Measurements from ENCODE around the gene DOCK7. TPM values are rescaled to one million over a fixed set of nuclear protein-coding genes. Genes with fewer than 3 reads are reported as not detected.

DOCK7 gene
- polyA plus RNA-seq, 1 of the 3 experiments (the other 2 are of a cell fraction), result 27.6 TPM

DNA sequence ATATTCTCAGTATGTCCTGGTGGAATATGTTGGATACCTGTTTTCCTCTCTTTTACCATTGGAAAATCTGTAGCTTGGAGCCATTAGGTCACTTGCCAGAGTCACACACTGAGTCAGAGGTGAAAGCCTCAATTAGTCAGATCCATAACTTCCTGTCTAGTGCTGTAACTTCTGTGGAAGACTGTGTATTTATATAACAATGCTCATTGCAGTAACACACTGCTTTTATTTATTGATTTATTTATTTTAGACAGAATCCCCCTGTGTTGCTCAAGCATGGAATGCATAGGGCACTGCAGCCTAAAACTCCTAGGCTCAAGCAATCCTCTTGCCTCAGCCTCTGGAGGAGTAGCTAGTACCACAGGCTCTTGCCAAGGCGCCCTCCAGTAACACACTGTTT, 1.3 kb upstream of the DOCK7 start:
- no peak for DNase-seq

GRCh38 chr1:62688687-62689085, 500 bp upstream of the DOCK7 start:
- H3K27ac ChIP-seq (ENCODE audit: low read depth in 2 of 2, low read length in 1 of 2), result peak overlapping the region; percentile 68 to 88
- H3K4me3 ChIP-seq (ENCODE audit: low read depth in 2 of 2, low read length in 1 of 2), result peak overlapping the region; percentile 76 to 85
- peaks cover 0 to 4% of the 10 kb centered on the region in 2 experiments for H3K36me3 ChIP-seq (replicated peaks in 1 of 2; ENCODE audit: control insufficient read depth in 1 of 2, insufficient read depth in 2 of 2, low read length in 1 of 2)
- CTCF ChIA-PET, result interaction anchor here (1.2 to 1.4 kb wide), 2 partner anchors 58 to 181 kb away, joined by 3 read pairs; no protein-coding TSS in a partner anchor
- H3K4me2 ChIP-seq, result peak overlapping the region; percentile 78
- H3K9me2 ChIP-seq, result no peaks in the 10 kb centered on the region
- peak overlapping the region; percentile 90 for H3K9ac ChIP-seq
- 2% methylated on average over 10 of the region's 10 CpGs for WGBS (ENCODE audit: low lambda C conversion rate)
- peaks cover 25% of the 10 kb centered on the region for H4K20me1 ChIP-seq (ENCODE audit: insufficient read depth)
- H3K27me3 ChIP-seq (ENCODE audit: insufficient read depth), result no peaks in the 10 kb centered on the region
- no peaks in the 10 kb centered on the region for H3K9me3 ChIP-seq
- H3K79me2 ChIP-seq (ENCODE audit: insufficient read depth), result peaks cover 49% of the 10 kb centered on the region
- H3F3A ChIP-seq (replicated peaks; ENCODE audit: insufficient read depth), result peaks cover 29% of the 10 kb centered on the region
- H2AFZ ChIP-seq (ENCODE audit: low read depth), result peak overlapping the region; percentile 96
- peaks cover 29 to 35% of the 10 kb centered on the region in 2 experiments; a peak in 3 of 4 replicates for H3K4me1 ChIP-seq (ENCODE audit: control insufficient read depth in 1 of 2, insufficient read depth in 2 of 2, low read depth in 1 of 2, low read length in 1 of 2)
- POLR2A ChIA-PET, result interaction anchor here (0.6 kb wide), 1 partner anchor 92 kb away, joined by 5 read pairs; no protein-coding TSS in a partner anchor
- DNase-seq, result no peak
- TF ChIP-seq TCF12 (IDR thresholded peaks at IDR 0.05) (no peak), RAD21 (IDR thresholded peaks at IDR 0.05; ENCODE audit: low read length) (no peak), EZH2phosphoT487 (IDR thresholded peaks at IDR 0.05; ENCODE audit: borderline replicate concordance, low read depth) (no peak), RFX5 (IDR thresholded peaks at IDR 0.05; ENCODE audit: low read length) (no peak), TEAD4 (IDR thresholded peaks at IDR 0.05; ENCODE audit: borderline replicate concordance, insufficient read depth) (no peak), ELF1 (IDR thresholded peaks at IDR 0.05) (no peak), FOSL2 (IDR thresholded peaks at IDR 0.05; ENCODE audit: borderline replicate concordance, low read depth) (no peak), GABPA (IDR thresholded peaks at IDR 0.05; ENCODE audit: low read depth) (no peak), RXRA (IDR thresholded peaks at IDR 0.05; ENCODE audit: borderline replicate concordance, low read depth) (no peak), YY1 (IDR thresholded peaks at IDR 0.05; ENCODE audit: low read depth) (no peak)
- TF ChIP-seq, protein P1, sequence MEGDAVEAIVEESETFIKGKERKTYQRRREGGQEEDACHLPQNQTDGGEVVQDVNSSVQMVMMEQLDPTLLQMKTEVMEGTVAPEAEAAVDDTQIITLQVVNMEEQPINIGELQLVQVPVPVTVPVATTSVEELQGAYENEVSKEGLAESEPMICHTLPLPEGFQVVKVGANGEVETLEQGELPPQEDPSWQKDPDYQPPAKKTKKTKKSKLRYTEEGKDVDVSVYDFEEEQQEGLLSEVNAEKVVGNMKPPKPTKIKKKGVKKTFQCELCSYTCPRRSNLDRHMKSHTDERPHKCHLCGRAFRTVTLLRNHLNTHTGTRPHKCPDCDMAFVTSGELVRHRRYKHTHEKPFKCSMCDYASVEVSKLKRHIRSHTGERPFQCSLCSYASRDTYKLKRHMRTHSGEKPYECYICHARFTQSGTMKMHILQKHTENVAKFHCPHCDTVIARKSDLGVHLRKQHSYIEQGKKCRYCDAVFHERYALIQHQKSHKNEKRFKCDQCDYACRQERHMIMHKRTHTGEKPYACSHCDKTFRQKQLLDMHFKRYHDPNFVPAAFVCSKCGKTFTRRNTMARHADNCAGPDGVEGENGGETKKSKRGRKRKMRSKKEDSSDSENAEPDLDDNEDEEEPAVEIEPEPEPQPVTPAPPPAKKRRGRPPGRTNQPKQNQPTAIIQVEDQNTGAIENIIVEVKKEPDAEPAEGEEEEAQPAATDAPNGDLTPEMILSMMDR (IDR thresholded peaks at IDR 0.05), result no peak

More for the DNA sequence above, 1.3 kb upstream of the DOCK7 start:
- Histone ChIP-seq H3K36me3 (replicated peaks in 1 of 2; ENCODE audit: control insufficient read depth in 1 of 2, insufficient read depth in 2 of 2, low read length in 1 of 2) (no peaks in the 10 kb centered on the region), H3K4me1 (ENCODE audit: control insufficient read depth in 1 of 2, insufficient read depth in 2 of 2, low read depth in 1 of 2, low read length in 1 of 2) (peaks cover 29 to 31% of the 10 kb centered on the region in 2 experiments; a peak in 3 of 4 replicates), H3K27me3 (ENCODE audit: insufficient read depth) (no peaks in the 10 kb centered on the region), H3K4me3 (ENCODE audit: low read depth in 2 of 2, low read length in 1 of 2) (peak overlapping the region; percentile 1 to 21; a peak in 2 of 4 replicates), H3F3A (replicated peaks; ENCODE audit: insufficient read depth) (peaks cover 29% of the 10 kb centered on the region), H3K27ac (ENCODE audit: low read depth in 2 of 2, low read length in 1 of 2) (peak overlapping the region; percentile 63 to 74), H3K9ac (peak overlapping the region; percentile 44; the same call in 1 of the 2 replicates), H3K79me2 (ENCODE audit: insufficient read depth) (peaks cover 41% of the 10 kb centered on the region), H3K4me2 (peak overlapping the region; percentile 75), H2AFZ (ENCODE audit: low read depth) (peak overlapping the region; percentile 23; the same call in 1 of the 2 replicates), H4K20me1 (ENCODE audit: insufficient read depth) (peaks cover 19% of the 10 kb centered on the region), H3K9me3 (no peaks in the 10 kb centered on the region), H3K9me2 (no peaks in the 10 kb centered on the region)
- 0 out of 2 replicates have a peak, but pooled peaks have one; percentile 22 for TF ChIP-seq TCF12 (IDR thresholded peaks at IDR 0.05)
- TF ChIP-seq PBX3 (IDR thresholded peaks at IDR 0.05), result peak; percentile 28; the same call in 1 of the 2 replicates
- TF ChIP-seq SMC3 (IDR thresholded peaks at IDR 0.05; ENCODE audit: low read depth, low read length), result no peak
- TF ChIP-seq, protein P1 (IDR thresholded peaks at IDR 0.05), result no peak
- 0 out of 2 replicates have a peak, but pooled peaks have one; percentile 23 for TF ChIP-seq RXRA (IDR thresholded peaks at IDR 0.05; ENCODE audit: borderline replicate concordance, low read depth)
- TF ChIP-seq ELF1 (IDR thresholded peaks at IDR 0.05), result no peak
- TF ChIP-seq NFIC (IDR thresholded peaks at IDR 0.05; ENCODE audit: borderline replicate concordance), result peak; percentile 39; the same call in 1 of the 2 replicates
- peak; percentile 63 for TF ChIP-seq JUND (IDR thresholded peaks at IDR 0.05)
- TF ChIP-seq, protein P2, sequence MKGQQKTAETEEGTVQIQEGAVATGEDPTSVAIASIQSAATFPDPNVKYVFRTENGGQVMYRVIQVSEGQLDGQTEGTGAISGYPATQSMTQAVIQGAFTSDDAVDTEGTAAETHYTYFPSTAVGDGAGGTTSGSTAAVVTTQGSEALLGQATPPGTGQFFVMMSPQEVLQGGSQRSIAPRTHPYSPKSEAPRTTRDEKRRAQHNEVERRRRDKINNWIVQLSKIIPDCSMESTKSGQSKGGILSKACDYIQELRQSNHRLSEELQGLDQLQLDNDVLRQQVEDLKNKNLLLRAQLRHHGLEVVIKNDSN (IDR thresholded peaks at IDR 0.05; ENCODE audit: borderline replicate concordance, low read depth), result no peak
- TF ChIP-seq FOXM1 (IDR thresholded peaks at IDR 0.05; ENCODE audit: low read depth), result no peak
- peak; percentile 72; the same call in 1 of the 2 replicates for TF ChIP-seq FOSL2 (IDR thresholded peaks at IDR 0.05; ENCODE audit: borderline replicate concordance, low read depth)
- no peak for TF ChIP-seq TAF1 (IDR thresholded peaks at IDR 0.05; ENCODE audit: borderline replicate concordance, low read depth, low read length)
- no peak; the same call in 1 of the 2 replicates for TF ChIP-seq GABPA (IDR thresholded peaks at IDR 0.05; ENCODE audit: low read depth)
- ChIA-PET CTCF (interaction anchor here (1.0 to 1.4 kb wide), 3 partner anchors 10 to 182 kb away, joined by 3 read pairs; no protein-coding TSS in a partner anchor), POLR2A (no interaction called here)
- 67% methylated on average over 1 of the region's 1 CpG for WGBS (ENCODE audit: low lambda C conversion rate)

Data from SK-N-SH (cell line).